AG04450 (cell line): Measurements from ENCODE around the gene MPZL1. TPM values are rescaled to one million over a fixed set of nuclear protein-coding genes. Genes with fewer than 3 reads are reported as not detected.

ENCODE experiments used
- CTCF ChIA-PET: fragments of 300-600, 350-600 bp; formaldehyde crosslinking; extraction: SDS; loops from one replicate; lab custom pipeline; 2022; ENCODE audit warnings: antibody characterized with exemption, inconsistent platforms; lab: Charles Lee
- POLR2A ChIA-PET: fragments of 350-600 bp; formaldehyde crosslinking; extraction: SDS; loops from one replicate; lab custom pipeline; 2021; ENCODE audit warnings: antibody characterized with exemption, inconsistent platforms; lab: Yijun Ruan, JAX
- DNase-seq: peaks from one replicate; pipeline ENCODE4 v3.0.0-alpha.2; 2011; ENCODE audit warnings: low read depth, low spot score
- H3K27ac ChIP-seq: one replicate; pipeline ENCODE4 v1.5.1; 2012; ENCODE audit warnings: low read depth, low read length, control low read depth
- H3K27me3 ChIP-seq: one replicate; pipeline ENCODE4 v1.6.0; 2012; ENCODE audit warnings: low read length; ENCODE audit not compliant: control insufficient read depth, insufficient read depth
- H3K4me3 ChIP-seq: 2 replicates; pipeline ENCODE4 v1.5.1; 2011; ENCODE audit warnings: mild to moderate bottlenecking, low read depth, low read length, control low read depth
- H3K9me3 ChIP-seq: 2 replicates; pipeline ENCODE4 v1.5.1; 2012; ENCODE audit warnings: low read length; ENCODE audit not compliant: control insufficient read depth, insufficient read depth
- polyA plus RNA-seq: library from polyadenylated mRNA; depleted of rRNA; stranded (reverse); fragments of >200 nt; gene quantifications from 2 replicates; pipeline ENCODE4 v1.2.3, GENCODE V29; 2011
- TF ChIP-seq, protein P1 (sequence below): IDR thresholded peaks from 2 replicates; pipeline ENCODE4 v1.5.1; 2011; ENCODE audit warnings: low read depth, low read length, control low read depth, inconsistent platforms

MPZL1 gene
- polyA plus RNA-seq, 1 experiment, result 198 TPM

- Histone ChIP-seq H3K9me3 (no peaks in the 10 kb centered on the region; the same call in 1 of the 2 replicates), H3K27me3 (no peaks in the 10 kb centered on the region), H3K27ac (no peak overlapping the region), H3K4me3 (no peak overlapping the region)
- CTCF ChIA-PET, result interaction anchor here (1.0 to 1.8 kb wide), 2 partner anchors 38 to 356 kb away, joined by 4 to 6 read pairs; no protein-coding TSS in a partner anchor
- POLR2A ChIA-PET, result no interaction called here
- TF ChIP-seq, protein P1, sequence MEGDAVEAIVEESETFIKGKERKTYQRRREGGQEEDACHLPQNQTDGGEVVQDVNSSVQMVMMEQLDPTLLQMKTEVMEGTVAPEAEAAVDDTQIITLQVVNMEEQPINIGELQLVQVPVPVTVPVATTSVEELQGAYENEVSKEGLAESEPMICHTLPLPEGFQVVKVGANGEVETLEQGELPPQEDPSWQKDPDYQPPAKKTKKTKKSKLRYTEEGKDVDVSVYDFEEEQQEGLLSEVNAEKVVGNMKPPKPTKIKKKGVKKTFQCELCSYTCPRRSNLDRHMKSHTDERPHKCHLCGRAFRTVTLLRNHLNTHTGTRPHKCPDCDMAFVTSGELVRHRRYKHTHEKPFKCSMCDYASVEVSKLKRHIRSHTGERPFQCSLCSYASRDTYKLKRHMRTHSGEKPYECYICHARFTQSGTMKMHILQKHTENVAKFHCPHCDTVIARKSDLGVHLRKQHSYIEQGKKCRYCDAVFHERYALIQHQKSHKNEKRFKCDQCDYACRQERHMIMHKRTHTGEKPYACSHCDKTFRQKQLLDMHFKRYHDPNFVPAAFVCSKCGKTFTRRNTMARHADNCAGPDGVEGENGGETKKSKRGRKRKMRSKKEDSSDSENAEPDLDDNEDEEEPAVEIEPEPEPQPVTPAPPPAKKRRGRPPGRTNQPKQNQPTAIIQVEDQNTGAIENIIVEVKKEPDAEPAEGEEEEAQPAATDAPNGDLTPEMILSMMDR, result no peak
- no peak for DNase-seq
These were observed 4.2 kb downstream of the MPZL1 start for GRCh38 chr1:167726008-167726407.

GRCh38 chr1:167728818-167729410 lies 7.1 kb downstream of the MPZL1 start:
- Histone ChIP-seq H3K4me3 (no peak overlapping the region), H3K27me3 (no peaks in the 10 kb centered on the region), H3K27ac (no peak overlapping the region), H3K9me3 (no peaks in the 10 kb centered on the region)
- CTCF ChIA-PET, result interaction anchor here (1.7 kb wide), 1 partner anchor 14 kb away, joined by 3 read pairs; no protein-coding TSS in a partner anchor
- TF ChIP-seq, protein P1, result no peak
- DNase-seq, result no peak
- POLR2A ChIA-PET, result no interaction called here

DNA sequence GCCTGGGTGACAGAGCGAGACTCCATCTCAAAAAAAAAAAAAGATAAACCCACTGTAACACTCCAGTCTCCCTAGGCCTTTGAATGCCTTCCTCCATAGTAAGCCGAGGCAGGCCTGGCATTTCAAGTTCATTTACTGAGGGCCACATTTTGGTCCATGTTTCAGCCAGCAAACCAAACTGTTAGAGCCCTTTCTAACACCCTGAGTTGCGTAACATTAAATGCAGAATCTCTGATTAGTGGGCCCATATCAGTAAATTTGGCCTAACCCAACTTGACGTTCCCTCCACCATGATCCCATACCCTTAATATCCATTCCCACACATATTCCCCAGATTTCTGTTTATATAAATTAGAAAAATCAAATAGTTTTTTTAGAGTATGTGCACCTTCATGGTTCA lies 12.4 kb downstream of the MPZL1 start:
- H3K9me3 ChIP-seq, result no peaks in the 10 kb centered on the region; the same call in 1 of the 2 replicates
- POLR2A ChIA-PET, result no interaction called here
- H3K27me3 ChIP-seq, result no peaks in the 10 kb centered on the region
- no peak overlapping the region for H3K27ac ChIP-seq
- no peak overlapping the region for H3K4me3 ChIP-seq
- CTCF ChIA-PET, result no interaction called here
- TF ChIP-seq, protein P1, result no peak
- no peak for DNase-seq

DNA sequence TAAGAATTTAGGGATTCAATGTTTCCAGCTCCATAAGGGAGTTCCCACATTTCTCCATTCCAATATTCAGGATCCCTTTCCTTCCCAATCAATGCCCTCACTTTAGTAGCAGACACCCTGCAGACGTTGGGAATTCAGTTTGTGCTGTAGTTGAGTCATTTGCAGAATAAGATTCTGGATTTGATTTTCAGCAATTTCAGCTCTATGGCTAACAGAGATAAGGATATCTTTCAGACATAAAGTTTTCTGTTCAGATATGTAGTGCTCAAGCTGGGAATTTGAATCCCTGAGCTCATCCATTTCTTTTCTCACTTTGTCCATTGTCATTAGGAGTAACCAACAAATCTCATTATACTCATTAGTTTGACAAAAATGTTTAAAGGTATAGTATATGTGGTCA lies 13.1 kb downstream of the MPZL1 start:
- Histone ChIP-seq H3K27me3 (no peaks in the 10 kb centered on the region), H3K4me3 (no peak overlapping the region), H3K27ac (no peak overlapping the region), H3K9me3 (no peaks in the 10 kb centered on the region; the same call in 1 of the 2 replicates)
- DNase-seq, result no peak
- CTCF ChIA-PET, result no interaction called here
- TF ChIP-seq, protein P1, result no peak
- POLR2A ChIA-PET, result no interaction called here

DNA sequence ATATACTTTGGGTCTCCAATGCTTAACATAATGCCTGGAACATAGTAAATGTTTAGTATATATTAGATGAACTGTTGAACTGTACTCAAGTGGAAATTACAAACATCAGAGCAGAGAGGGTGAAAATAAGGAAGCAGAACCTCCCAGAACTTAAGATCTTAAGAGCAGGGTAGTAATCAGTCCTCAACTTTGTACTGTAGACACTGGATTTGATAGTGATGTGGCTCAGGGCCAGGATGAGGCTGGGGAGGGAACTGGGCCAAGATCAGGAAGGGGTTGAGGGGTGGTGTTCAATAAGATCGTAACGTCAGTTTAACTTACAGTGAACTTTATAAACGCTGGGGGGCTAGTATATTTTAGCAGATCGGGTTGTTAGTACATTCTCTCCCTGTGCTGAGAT lies 15.4 kb downstream of the MPZL1 start:
- DNase-seq, result no peak
- no peak overlapping the region for H3K4me3 ChIP-seq
- POLR2A ChIA-PET, result no interaction called here
- H3K9me3 ChIP-seq, result no peaks in the 10 kb centered on the region; the same call in 1 of the 2 replicates
- CTCF ChIA-PET, result no interaction called here
- H3K27ac ChIP-seq, result no peak overlapping the region
- no peaks in the 10 kb centered on the region for H3K27me3 ChIP-seq
- TF ChIP-seq, protein P1, result no peak
